Epithelial cell of umbilical artery (primary cell): Measurements from ENCODE around the gene GTPBP1. TPM values are rescaled to one million over a fixed set of nuclear protein-coding genes. Genes with fewer than 3 reads are reported as not detected.

Experiments
- total RNA-seq: library from RNA; depleted of rRNA; stranded (reverse); fragments of >200 nt; gene quantifications from 2 replicates; pipeline ENCODE4 v1.2.3, GENCODE V29; 2014

The GTPBP1 gene
- total RNA-seq, result 24.7 and 31.0 TPM in 2 replicates

GRCh38 chr22:38705235-38706100, at the start of gene GTPBP1:
TSS of gene GTPBP1 (plus strand) at chr22:38705944. CDS start at chr22:38705956, 12 bp downstream.

GRCh38 chr22:38656256-38657044, 49.3 kb upstream of the GTPBP1 start, which contains the start of the genes CBY1 and FAM227A:
TSS of gene CBY1 (plus strand) at chr22:38656638. CDS start at chr22:38668055, 11,417 bp downstream.
TSS of gene FAM227A (minus strand) at chr22:38656392. CDS start at chr22:38650168, 6,224 bp downstream.

GRCh38 chr22:38681582-38682335, 24.0 kb upstream of the GTPBP1 start, which contains the start of gene TOMM22:
TSS of gene TOMM22 (plus strand) at chr22:38681957. CDS start at chr22:38681979, 22 bp downstream.

DNA sequence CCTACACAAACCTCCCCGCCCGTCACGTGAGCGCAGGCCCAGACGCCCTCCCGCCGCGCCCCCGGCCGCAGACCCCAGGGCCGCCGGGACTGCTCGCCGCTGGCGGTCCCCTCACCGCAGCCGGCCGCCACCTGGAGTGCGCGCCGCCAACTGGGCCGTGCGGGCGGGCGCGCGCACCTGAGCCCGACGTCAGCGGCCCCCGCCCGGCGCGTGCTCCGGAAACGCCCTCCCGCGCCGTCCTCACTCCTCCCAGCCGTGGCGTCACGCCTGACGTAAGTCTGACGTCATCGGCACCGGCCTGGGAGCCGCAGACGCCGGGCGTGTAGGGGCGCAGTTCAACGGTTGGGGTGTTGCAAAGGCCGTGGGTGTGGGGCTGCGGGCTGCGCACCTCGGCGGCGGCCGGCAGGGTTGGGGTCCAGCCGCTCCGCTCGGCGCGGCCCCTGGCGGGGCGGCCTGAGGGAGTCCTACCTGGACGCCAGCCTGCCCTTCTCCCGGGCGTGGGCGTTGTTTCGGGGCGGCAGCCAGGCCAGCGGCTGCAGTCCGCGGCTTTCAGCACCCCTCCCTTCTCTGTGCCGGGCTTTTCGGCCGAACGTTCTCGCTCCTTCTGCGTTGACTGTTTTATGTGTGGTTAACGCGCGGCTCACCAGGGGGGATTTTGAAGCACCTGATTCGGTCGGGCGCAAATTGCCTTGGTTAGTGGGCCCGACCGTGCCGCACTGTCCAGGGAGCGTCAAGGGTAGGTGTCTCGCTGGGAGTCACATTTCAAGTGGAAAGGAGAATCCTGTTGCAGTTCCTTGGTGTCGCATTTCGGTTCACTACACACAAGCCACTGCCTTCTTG, 4.7 kb upstream of the GTPBP1 start, which contains the start of gene JOSD1:
TSS of gene JOSD1 (minus strand) at position 155 of the 840 bp plus-strand sequence. CDS start 956 bp downstream, outside the sequence.

GRCh38 chr22:38755911-38756532, 50.3 kb downstream of the GTPBP1 start, which contains the start of gene SUN2:
TSS of gene SUN2 (minus strand) at chr22:38755998. CDS start at chr22:38752628, 3,370 bp downstream.

Other genes starting within 250 kb of the GTPBP1 start
- 25.5 and 80.2 TPM in 2 replicates for gene KDELR3, start 237.8 kb upstream of the GTPBP1 start, total RNA-seq
- gene DDX17, start 199.6 kb upstream of the GTPBP1 start, total RNA-seq, result 394 and 520 TPM in 2 replicates
- 1.6 and 3.6 TPM in 2 replicates for gene DMC1, start 135.8 kb upstream of the GTPBP1 start, total RNA-seq
- gene FAM227A, start 49.6 kb upstream of the GTPBP1 start, total RNA-seq, result 2.9 and 4.6 TPM in 2 replicates
- gene CBY1, start 49.3 kb upstream of the GTPBP1 start, total RNA-seq, result 23.7 and 24.5 TPM in 2 replicates
- gene TOMM22, start 24.0 kb upstream of the GTPBP1 start, total RNA-seq, result 103 and 142 TPM in 2 replicates
- 63.7 and 79.8 TPM in 2 replicates for gene JOSD1, start 5.0 kb upstream of the GTPBP1 start, total RNA-seq
- gene SUN2, start 50.1 kb downstream of the GTPBP1 start, total RNA-seq, result 78.4 and 134 TPM in 2 replicates
- 13.5 and 17.5 TPM in 2 replicates for gene DNAL4, start 88.2 kb downstream of the GTPBP1 start, total RNA-seq
- 0.32 and 0.46 TPM in 2 replicates for gene NPTXR, start 138.1 kb downstream of the GTPBP1 start, total RNA-seq
- gene CBX6, start 166.3 kb downstream of the GTPBP1 start, total RNA-seq, result 28.3 and 31.6 TPM in 2 replicates